Retina (tissue), 1 donor: ENCODE measurements around the gene CD302.
"Not testable (repeated sequence)": the region's sequence is repeated elsewhere in the genome, so short reads cannot be mapped to it uniquely, and the experiment has no call there.

Experiments used
- DNase-seq: peaks from one replicate; pipeline ENCODE4 v3.0.0-alpha.2; 2016

The CD302 gene

GRCh38 chr2:159744363-159744762 is 53.6 kb downstream of the CD302 start:
- no peak for DNase-seq

DNA sequence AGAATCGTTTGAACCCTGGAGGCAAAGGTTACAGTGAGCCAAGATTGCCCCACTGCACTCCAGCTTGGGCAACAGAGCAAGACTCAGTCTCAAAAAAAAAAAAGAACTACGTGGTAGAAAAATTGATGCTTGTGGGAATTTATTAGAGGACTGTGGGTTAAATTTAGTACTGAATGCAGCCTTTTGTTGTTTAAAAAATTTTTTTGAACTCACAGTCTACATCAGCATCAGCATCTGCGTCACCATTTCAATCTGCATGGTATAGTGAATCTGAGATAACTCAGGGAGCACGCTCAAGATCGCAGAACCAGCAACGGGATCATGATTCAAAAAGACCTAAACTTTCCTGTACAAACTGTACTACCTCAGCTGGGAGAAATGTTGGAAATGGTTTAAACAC is 55.2 kb downstream of the CD302 start:
- no peak for DNase-seq

GRCh38 chr2:159738509-159739390 is 59.3 kb downstream of the CD302 start:
- DNase-seq = no peak

DNA sequence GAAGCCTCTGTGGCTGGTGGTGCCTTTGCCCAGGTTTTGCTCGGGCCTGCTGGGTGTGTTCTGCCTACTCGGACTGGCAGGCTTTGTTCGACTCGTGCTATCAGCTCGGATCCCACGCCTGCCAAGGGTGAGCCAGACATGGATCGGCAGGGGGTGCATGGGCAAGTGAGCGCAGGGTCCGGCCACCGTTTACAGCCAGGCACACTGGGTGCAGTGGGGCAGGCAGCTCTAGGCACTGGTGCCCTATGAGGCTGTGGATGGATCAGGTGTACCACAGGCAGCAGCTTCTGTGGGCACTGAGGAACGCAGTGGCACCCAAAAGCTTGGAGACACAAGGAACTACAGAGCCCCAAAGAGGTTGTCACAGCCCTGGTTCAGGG is 60.1 kb downstream of the CD302 start:
- DNase-seq = no peak

- DNase-seq = no peak
Observed at GRCh38 chr2:159737292-159737916, 60.6 kb downstream of the CD302 start.

DNA sequence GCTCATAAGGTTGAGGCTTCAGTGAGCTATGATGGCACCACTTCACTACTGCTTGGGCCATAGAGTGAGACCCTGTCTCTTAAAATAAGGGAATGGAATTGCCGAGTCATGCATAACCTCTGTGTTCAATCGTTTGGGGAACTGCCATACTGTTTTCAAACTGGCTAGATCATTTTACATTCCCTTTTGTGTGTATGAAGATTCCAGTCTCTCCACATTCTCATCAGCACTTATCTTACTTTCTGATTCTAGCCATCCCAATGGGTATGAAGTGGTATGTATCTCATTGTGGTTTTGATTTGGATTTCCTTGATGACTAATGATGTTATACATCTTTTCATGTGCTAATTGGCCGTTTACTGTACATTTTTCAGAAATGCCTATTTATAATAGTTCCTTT is 62.0 kb downstream of the CD302 start:
- no peak for DNase-seq

- no peak for DNase-seq
Observed at GRCh38 chr2:159735648-159736047, 62.4 kb downstream of the CD302 start.

DNA sequence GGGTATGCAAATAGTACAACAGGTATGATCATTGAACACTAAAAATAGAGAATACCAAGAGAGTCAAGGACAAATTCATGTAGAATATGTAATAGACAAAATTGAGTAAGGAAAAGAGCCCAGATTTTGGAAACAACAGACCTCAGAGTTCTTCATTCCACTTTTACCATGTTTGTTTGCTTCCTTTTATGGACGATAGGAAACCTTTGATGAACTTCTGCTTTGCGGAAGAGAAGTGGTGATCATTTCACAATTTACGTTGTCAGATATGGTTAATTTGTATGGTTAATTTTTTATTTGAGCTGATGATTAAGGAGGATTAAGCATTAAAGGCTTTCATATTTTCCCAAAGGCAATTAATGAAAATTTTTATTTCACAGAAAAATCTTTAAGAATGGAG is 69.4 kb downstream of the CD302 start:
- no peak for DNase-seq

DNA sequence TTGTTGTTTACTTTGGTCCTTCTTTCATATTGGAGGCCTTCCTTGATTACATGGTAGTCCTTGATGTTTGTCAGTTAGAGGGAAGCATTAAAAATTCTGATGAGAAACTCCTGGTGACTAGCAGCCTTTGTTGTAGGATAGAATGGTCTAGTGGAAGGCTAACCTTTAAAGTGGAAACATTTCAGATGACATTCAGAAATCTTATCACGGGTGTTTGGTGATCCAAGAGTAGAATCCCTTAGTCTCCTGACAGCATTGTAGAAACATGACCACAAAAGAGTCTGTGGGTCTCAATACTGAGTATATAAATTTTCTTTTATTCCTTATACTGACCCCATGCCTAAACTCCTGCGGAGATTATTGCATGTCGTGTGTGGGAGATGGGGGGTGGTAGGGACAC is 72.3 kb downstream of the CD302 start:
- DNase-seq = no peak

DNA sequence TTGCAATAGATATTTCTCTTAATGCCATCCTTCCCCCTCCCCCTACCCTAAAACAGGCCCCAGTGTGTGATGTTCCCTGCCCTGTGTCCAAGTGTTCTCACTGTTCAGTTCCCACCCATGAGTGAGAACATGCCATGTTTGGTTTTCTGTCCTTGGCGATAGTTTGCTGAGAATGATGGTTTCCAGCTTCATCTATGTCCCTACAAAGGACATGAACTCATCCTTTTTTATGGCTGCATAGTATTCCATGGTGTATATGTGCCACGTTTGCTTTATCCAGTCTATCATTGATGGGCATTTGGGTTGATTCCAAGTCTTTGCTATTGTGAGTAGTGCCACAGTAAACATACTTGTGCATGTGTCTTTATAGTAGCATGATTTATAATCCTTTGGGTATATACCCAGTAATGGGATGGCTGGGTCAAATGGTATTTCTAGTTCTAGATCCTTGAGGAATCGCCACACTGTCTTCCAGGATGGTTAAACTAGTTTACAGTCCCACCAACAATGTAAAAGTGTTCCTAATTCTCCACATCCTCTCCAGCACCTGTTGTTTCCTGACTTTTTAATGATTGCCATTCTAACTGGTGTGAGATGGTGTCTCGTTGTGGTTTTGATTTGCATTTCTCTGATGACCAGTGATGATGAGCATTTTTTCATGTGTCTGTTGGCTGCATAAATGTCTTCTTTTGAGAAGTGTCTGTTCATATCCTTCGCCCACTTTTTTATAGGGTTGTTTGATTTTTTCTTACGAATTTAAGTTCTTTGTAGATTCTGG is 73.0 kb downstream of the CD302 start:
- DNase-seq = not testable (repeated sequence)

DNA sequence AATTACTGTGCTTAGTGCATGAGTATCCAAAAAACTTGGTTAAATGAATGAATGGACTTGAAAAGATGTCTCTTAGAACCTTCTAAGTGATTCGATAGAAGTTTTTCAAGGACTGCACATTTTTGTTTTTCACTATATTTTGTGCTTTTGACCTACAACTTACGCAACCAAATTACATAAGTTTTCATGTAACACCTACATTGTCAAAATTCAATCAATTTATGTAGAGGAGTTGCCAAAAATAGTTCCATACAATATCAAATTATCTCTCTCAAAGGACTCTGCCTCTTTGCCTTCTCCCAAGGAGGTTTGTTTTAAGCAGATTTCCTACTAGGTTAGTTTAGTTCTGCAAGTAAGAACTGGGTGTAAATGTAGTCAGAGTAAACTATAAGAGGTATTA is 75.4 kb downstream of the CD302 start:
- DNase-seq = no peak

DNA sequence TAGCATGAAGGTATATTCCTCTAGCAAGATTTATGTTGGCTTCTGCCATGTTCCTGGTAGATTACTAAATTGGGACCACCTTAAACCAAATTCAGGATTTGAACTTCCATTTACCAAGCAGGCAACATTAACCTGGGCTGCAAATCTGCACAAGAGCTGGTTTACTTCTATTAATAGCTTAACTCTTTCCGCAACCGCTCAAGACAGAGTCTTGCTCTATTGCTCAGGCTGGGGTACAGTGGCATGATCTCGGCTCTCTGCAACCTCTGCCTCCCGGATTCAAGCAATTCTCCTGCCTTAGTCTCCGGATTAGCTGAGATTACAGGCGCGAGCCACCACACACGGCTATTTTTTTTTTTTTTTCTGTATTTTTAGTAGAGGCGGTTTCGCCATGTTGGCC is 77.3 kb downstream of the CD302 start:
- no peak for DNase-seq
